T-cell (primary cell): Measurements from ENCODE around the gene ENTHD1. TPM values are rescaled to one million over a fixed set of nuclear protein-coding genes. Genes with fewer than 3 reads are reported as not detected.

Experiments
- ATAC-seq, 4 experiments: fragments of 200-7000 bp in 3 of 4; fragments of 150-1000 bp in 1 of 4; cut with Tn5 transposase; replicated peaks in 1 of 4; 1 replicate in 3 of 4; 2 replicates in 1 of 4; pipeline ENCODE4 v1.10.0; 2021; ENCODE audit warnings: moderate library complexity in 3 of 4, mild to moderate bottlenecking in 2 of 4, moderate number of reproducible peaks in 1 of 4
- CTCF ChIA-PET, 2 donors: fragments of 300-600 bp; sonication (Branson Sonifier 250); formaldehyde crosslinking; loops; one replicate each; lab custom pipeline; 2022; ENCODE audit warnings: antibody characterized with exemption in 2 of 2; lab: Charles Lee
- POLR2A ChIA-PET, 2 donors: fragments of 300-600 bp; sonication (Branson Sonifier 250); formaldehyde crosslinking; loops; one replicate each; lab custom pipeline; 2022; ENCODE audit warnings: antibody characterized with exemption in 2 of 2; lab: Charles Lee
- DNase-seq, 35 experiments: peaks; one replicate each; pipeline versions ENCODE4 v3.0.0 to v3.0.0-alpha.2; 2013 to 2023
- H3K27ac ChIP-seq: one replicate; pipeline ENCODE4 v1.5.1; 2013; ENCODE audit warnings: low read length
- H3K27me3 ChIP-seq, 2 experiments: replicated peaks in 1 of 2; 1 replicate in 1 of 2; 2 replicates in 1 of 2; pipeline versions ENCODE4 v1.6.1 to v1.7.0; 2013; ENCODE audit warnings: low read length in 1 of 2, mixed read lengths in 1 of 2; ENCODE audit not compliant: control insufficient read depth in 2 of 2, insufficient read depth in 2 of 2; ENCODE audit errors: extremely low read depth in 1 of 2
- H3K36me3 ChIP-seq, 2 donors: 1 replicate in 1 of 2; 2 replicates in 1 of 2; pipeline versions ENCODE4 v1.6.1 to v1.7.0; 2013; ENCODE audit warnings: low read length in 1 of 2; ENCODE audit not compliant: control insufficient read depth in 2 of 2, insufficient read depth in 1 of 2; ENCODE audit errors: extremely low read depth in 1 of 2
- H3K4me1 ChIP-seq, 2 experiments: 1 replicate in 1 of 2; 2 replicates in 1 of 2; pipeline versions ENCODE4 v1.6.1 to v1.7.0; 2013; ENCODE audit warnings: low read length in 2 of 2, mixed read lengths in 1 of 2; ENCODE audit not compliant: insufficient read depth in 2 of 2, control insufficient read depth in 1 of 2; ENCODE audit errors: extremely low read depth in 1 of 2
- H3K4me3 ChIP-seq, 2 donors: 1 replicate in 1 of 2; 2 replicates in 1 of 2; pipeline versions ENCODE4 v1.5.1 to v1.7.0; 2013; ENCODE audit warnings: mild to moderate bottlenecking in 2 of 2, low read length in 1 of 2, moderate library complexity in 1 of 2; ENCODE audit not compliant: control insufficient read depth in 1 of 2; ENCODE audit errors: extremely low read depth in 1 of 2
- H3K9me3 ChIP-seq: 2 replicates; pipeline ENCODE4 v1.7.0; 2013
- H3K27ac Mint-ChIP-seq, 2 donors: one replicate each; pipeline ENCODE4 v1.8.0; 2020 to 2021; ENCODE audit warnings: mild to moderate bottlenecking in 2 of 2, mixed read lengths in 2 of 2
- H3K27me3 Mint-ChIP-seq, 2 donors: one replicate each; pipeline ENCODE4 v1.8.0; 2021 to 2022; ENCODE audit warnings: mixed read lengths in 2 of 2
- H3K36me3 Mint-ChIP-seq: one replicate; pipeline ENCODE4 v1.8.0; 2021; ENCODE audit warnings: mixed read lengths
- H3K4me1 Mint-ChIP-seq, 3 donors: one replicate each; pipeline ENCODE4 v1.8.0; 2020 to 2022; ENCODE audit warnings: mixed read lengths in 3 of 3, mild to moderate bottlenecking in 1 of 3
- H3K4me3 Mint-ChIP-seq, 3 donors: one replicate each; pipeline ENCODE4 v1.8.0; 2020 to 2022; ENCODE audit warnings: mild to moderate bottlenecking in 3 of 3, mixed read lengths in 3 of 3, moderate library complexity in 3 of 3
- H3K9me3 Mint-ChIP-seq, 3 donors: one replicate each; pipeline ENCODE4 v1.8.0; 2020 to 2022; ENCODE audit warnings: mixed read lengths in 3 of 3
- WGBS: methylation state at CpG from one replicate; pipeline ENCODE4 v1.1.5; 2013; ENCODE audit warnings: missing lambda C conversion rate; ENCODE audit not compliant: insufficient coverage; 5-methylcytosine and 5-hydroxymethylcytosine counted together
- total RNA-seq, 35 experiments: library from RNA in 6 of 35; stranded (reverse) in 6 of 35; fragments of 120-200 nt in 1 of 35; gene quantifications; one replicate each; pipeline versions ENCODE4 v1.2.1 to v1.2.4 and lab custom pipeline; 2013 to 2026

ENTHD1 gene
- total RNA-seq, 5 donors from 2014 or later (not counting 1 experiment from before 2014, with no cell fraction given): 0.13 to 0.36 (median 0.20) TPM

- Histone ChIP-seq H3K27ac (peak overlapping the region; percentile 34), H3K4me1 (peaks cover 77 to 82% of the 10 kb centered on the region in 2 experiments)
- no peak overlapping the region for H3K27ac Mint-ChIP-seq
These were observed 30.7 kb upstream of the ENTHD1 start for GRCh38 chr22:39924286-39924685.

GRCh38 chr22:39923696-39924095 lies 30.1 kb upstream of the ENTHD1 start:
- ChIA-PET POLR2A (interaction anchor here (0.7 to 1.3 kb wide), 5 partner anchors 9 to 75 kb away, joined by 3 to 10 read pairs (median 3); no protein-coding TSS in a partner anchor), CTCF (interaction anchor here in 1 of 2 donors (1.3 to 1.6 kb wide), 4 partner anchors 9 to 70 kb away, joined by 3 to 8 read pairs (median 4); no protein-coding TSS in a partner anchor)
- DNase-seq (no peak), ATAC-seq (no peak)
- WGBS: 17% methylated on average over 1 of the region's 5 CpGs
- Mint-ChIP-seq H3K36me3 (peaks cover 39% of the 10 kb centered on the region), H3K27ac (no peak overlapping the region), H3K4me1 (peaks cover 75 to 78% (median 76%) of the 10 kb centered on the region in 3 donors), H3K4me3 (peak overlapping the region in 1 of 3 donors; percentile 51), H3K27me3 (no peaks in the 10 kb centered on the region), H3K9me3 (no peaks in the 10 kb centered on the region)
- no peaks in the 10 kb centered on the region for H3K27me3 ChIP-seq
- peak overlapping the region; percentile 3 for H3K27ac ChIP-seq
- H3K4me1 ChIP-seq: peaks cover 77 to 86% of the 10 kb centered on the region in 2 experiments
- H3K4me3 ChIP-seq: no peak overlapping the region
- H3K9me3 ChIP-seq: no peaks in the 10 kb centered on the region
- no peaks in the 10 kb centered on the region for H3K36me3 ChIP-seq

More at GRCh38 chr22:39924286-39924685, 30.7 kb upstream of the ENTHD1 start:
- no peak for DNase-seq
- POLR2A ChIA-PET: interaction anchor here (0.5 to 1.3 kb wide), 3 partner anchors 11 to 74 kb away, joined by 3 to 4 read pairs (median 3); no protein-coding TSS in a partner anchor
- 59% methylated on average over 8 of the region's 18 CpGs for WGBS
- H3K4me3 Mint-ChIP-seq: no peak overlapping the region
- no peaks in the 10 kb centered on the region for H3K9me3 ChIP-seq
- ATAC-seq: no peak
- H3K4me1 Mint-ChIP-seq: peaks cover 71 to 74% (median 72%) of the 10 kb centered on the region in 3 donors
- H3K4me3 ChIP-seq: no peak overlapping the region
- H3K27me3 ChIP-seq: no peaks in the 10 kb centered on the region
- H3K27me3 Mint-ChIP-seq: no peaks in the 10 kb centered on the region
- H3K9me3 Mint-ChIP-seq: no peaks in the 10 kb centered on the region
- H3K36me3 ChIP-seq: no peaks in the 10 kb centered on the region
- H3K36me3 Mint-ChIP-seq: peaks cover 39% of the 10 kb centered on the region
- CTCF ChIA-PET: interaction anchor here (0.5 to 1.6 kb wide), 3 partner anchors 9 to 70 kb away, joined by 3 read pairs; no protein-coding TSS in a partner anchor

GRCh38 chr22:39920134-39920743 lies 26.7 kb upstream of the ENTHD1 start:
- Histone ChIP-seq H3K27me3 (no peaks in the 10 kb centered on the region), H3K9me3 (no peaks in the 10 kb centered on the region), H3K36me3 (peaks cover 0 to 12% of the 10 kb centered on the region in 2 donors), H3K4me3 (peak overlapping the region in 1 of 2 donors; percentile 3), H3K27ac (peak overlapping the region; percentile 82), H3K4me1 (peaks cover 79 to 90% of the 10 kb centered on the region in 2 experiments)
- peaks cover 32% of the 10 kb centered on the region for H3K36me3 Mint-ChIP-seq
- POLR2A ChIA-PET: interaction anchor here (0.6 to 1.6 kb wide), 8 partner anchors 9 to 198 kb away, joined by 3 to 15 read pairs (median 5); no protein-coding TSS in a partner anchor
- peak overlapping the region in 2 of 3 donors; percentile 59 to 75 for H3K4me3 Mint-ChIP-seq
- peak overlapping the region; percentile 92 to 99 for H3K27ac Mint-ChIP-seq
- no peaks in the 10 kb centered on the region for H3K9me3 Mint-ChIP-seq
- CTCF ChIA-PET: interaction anchor here in 1 of 2 donors (0.6 to 2.7 kb wide), 5 partner anchors 10 to 405 kb away, joined by 3 to 19 read pairs (median 7); no protein-coding TSS in a partner anchor
- peak in 6 of 35 experiments; percentile 27 to 64 (median 36) for DNase-seq
- no peaks in the 10 kb centered on the region for H3K27me3 Mint-ChIP-seq
- H3K4me1 Mint-ChIP-seq: peaks cover 93 to 98% (median 95%) of the 10 kb centered on the region in 3 donors
- peak; percentile 28 to 61 (median 56) for ATAC-seq
- 13% methylated on average over 7 of the region's 8 CpGs for WGBS

- Mint-ChIP-seq H3K4me3 (peak overlapping the region; percentile 63 to 84 (median 63)), H3K27ac (peak overlapping the region; percentile 93 to 94), H3K27me3 (no peaks in the 10 kb centered on the region), H3K9me3 (no peaks in the 10 kb centered on the region), H3K4me1 (peaks cover 90 to 98% (median 91%) of the 10 kb centered on the region in 3 donors), H3K36me3 (peaks cover 39% of the 10 kb centered on the region)
- DNase-seq (no peak), ATAC-seq (peak in 3 of 4 experiments; percentile 13 to 20 (median 14))
- 55% methylated on average over 5 of the region's 12 CpGs for WGBS
- CTCF ChIA-PET: interaction anchor here in 1 of 2 donors (1.3 to 2.0 kb wide), 3 partner anchors 10 to 25 kb away, joined by 4 to 10 read pairs (median 9); no protein-coding TSS in a partner anchor
- POLR2A ChIA-PET: interaction anchor here (0.6 to 1.5 kb wide), 6 partner anchors 10 to 310 kb away, joined by 3 to 11 read pairs (median 4); no protein-coding TSS in a partner anchor
- H3K36me3 ChIP-seq: peaks cover 0 to 22% of the 10 kb centered on the region in 2 donors
- H3K4me1 ChIP-seq: peaks cover 80 to 89% of the 10 kb centered on the region in 2 experiments
- peak overlapping the region; percentile 82 for H3K27ac ChIP-seq
- H3K9me3 ChIP-seq: no peaks in the 10 kb centered on the region
- no peaks in the 10 kb centered on the region for H3K27me3 ChIP-seq
- H3K4me3 ChIP-seq: peak overlapping the region in 1 of 2 donors; percentile 8
These were observed 24.4 kb upstream of the ENTHD1 start for GRCh38 chr22:39917776-39918495.

GRCh38 chr22:39917197-39917643 lies 23.7 kb upstream of the ENTHD1 start:
- WGBS: 43% methylated on average over 2 of the region's 5 CpGs
- Histone ChIP-seq H3K4me3 (peak overlapping the region in 1 of 2 donors; percentile 3), H3K4me1 (peaks cover 80 to 90% of the 10 kb centered on the region in 2 experiments), H3K27me3 (no peaks in the 10 kb centered on the region), H3K27ac (peak overlapping the region; percentile 82), H3K36me3 (peaks cover 0 to 26% of the 10 kb centered on the region in 2 donors), H3K9me3 (no peaks in the 10 kb centered on the region)
- peak overlapping the region; percentile 93 to 94 for H3K27ac Mint-ChIP-seq
- ChIA-PET POLR2A (interaction anchor here (0.6 to 1.3 kb wide), 5 partner anchors 11 to 309 kb away, joined by 3 to 7 read pairs (median 4); no protein-coding TSS in a partner anchor), CTCF (interaction anchor here (0.8 to 2.0 kb wide), 7 partner anchors 9 to 26 kb away, joined by 3 to 10 read pairs (median 4); no protein-coding TSS in a partner anchor)
- no peaks in the 10 kb centered on the region for H3K9me3 Mint-ChIP-seq
- DNase-seq (no peak), ATAC-seq (no peak)
- H3K27me3 Mint-ChIP-seq: no peaks in the 10 kb centered on the region
- peak overlapping the region; percentile 63 to 84 (median 63) for H3K4me3 Mint-ChIP-seq
- H3K36me3 Mint-ChIP-seq: peaks cover 36% of the 10 kb centered on the region
- H3K4me1 Mint-ChIP-seq: peaks cover 92 to 98% (median 92%) of the 10 kb centered on the region in 3 donors
